Measurements from ENCODE around the gene NPR2. TPM values are rescaled to one million over a fixed set of nuclear protein-coding genes. Genes with fewer than 3 reads are reported as not detected.

The NPR2 gene
- total RNA-seq (2022; extraction: Qiagen RNA extraction; ENCODE audit: low read depth), result 3.2 to 7.5 TPM (median 6.1 TPM) in 5 replicates

DNA sequence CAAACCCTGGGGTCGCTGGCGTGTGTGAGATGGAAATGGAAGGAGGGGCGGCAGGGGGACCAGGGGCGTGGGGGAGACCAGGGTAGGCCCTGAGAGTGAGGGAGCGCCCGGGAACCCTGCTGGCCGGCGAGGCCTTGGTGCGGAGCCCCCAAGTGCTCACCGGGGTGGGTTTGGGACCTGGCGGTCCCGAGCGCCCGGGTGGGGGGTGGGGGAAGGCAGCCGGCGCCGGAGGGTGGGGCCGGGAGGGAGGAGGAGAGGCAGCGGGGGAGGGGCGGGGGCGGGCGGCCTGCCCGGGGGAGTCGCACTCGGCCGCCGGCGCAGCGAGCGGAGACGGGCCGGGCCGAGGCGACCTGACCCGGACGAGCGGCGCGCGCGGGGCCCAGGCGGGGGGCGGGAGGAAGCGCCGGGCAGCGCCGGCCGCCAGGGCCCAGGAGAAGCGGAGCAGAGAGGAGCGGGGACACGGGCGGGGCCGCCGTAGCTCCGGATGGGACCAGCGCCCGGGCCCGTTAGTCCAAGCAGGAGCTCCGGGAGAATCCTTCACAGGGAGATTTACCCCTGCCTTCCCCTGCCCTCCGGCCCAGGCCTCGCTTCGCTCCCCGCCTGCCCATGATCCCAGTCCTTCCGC is at the start of gene NPR2:
Gene NPR2, plus strand, starts transcription at position 295 of the 625 bp plus-strand sequence. CDS start 818 bp downstream, outside the sequence.

DNA sequence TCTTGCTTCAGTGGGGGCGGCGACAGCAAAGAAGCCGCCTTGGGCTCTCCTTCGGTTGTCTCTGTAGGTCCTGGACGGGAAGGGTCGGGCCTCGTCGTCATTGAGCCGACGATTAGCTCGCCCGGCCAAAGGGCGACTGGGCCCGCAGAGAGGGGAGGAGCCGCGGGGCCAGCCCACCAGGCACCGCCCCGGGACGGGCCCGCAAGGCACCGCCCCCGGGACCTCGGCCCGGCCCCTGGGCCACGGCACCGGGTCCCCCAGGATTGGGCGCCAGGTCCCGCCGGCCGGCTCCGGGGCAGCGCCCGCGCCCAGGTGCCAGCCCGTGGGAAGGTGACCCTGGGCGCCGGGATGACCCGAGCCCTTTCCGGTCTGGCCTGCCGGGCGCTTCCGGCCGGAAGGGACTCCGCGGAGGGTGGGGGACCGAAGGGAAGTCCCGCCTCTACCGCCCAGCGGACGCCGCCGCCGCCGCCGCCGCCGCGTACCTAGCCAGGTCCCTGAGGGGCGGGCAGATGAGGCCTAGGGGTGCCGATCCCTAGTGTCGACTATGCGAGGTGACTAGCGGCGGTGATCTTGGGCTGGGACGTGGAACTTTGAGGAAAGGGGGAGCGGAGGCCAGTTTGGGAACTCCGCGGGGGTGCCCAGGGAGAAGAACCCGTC is 42.4 kb upstream of the NPR2 start, which contains the start of the genes GBA2 and RGP1:
Gene GBA2, minus strand, starts transcription at position 371 of the 657 bp plus-strand sequence. CDS start 524 bp downstream, outside the sequence.
Gene RGP1, plus strand, starts transcription at position 430 of the 657 bp plus-strand sequence. CDS start 469 bp downstream, outside the sequence.

DNA sequence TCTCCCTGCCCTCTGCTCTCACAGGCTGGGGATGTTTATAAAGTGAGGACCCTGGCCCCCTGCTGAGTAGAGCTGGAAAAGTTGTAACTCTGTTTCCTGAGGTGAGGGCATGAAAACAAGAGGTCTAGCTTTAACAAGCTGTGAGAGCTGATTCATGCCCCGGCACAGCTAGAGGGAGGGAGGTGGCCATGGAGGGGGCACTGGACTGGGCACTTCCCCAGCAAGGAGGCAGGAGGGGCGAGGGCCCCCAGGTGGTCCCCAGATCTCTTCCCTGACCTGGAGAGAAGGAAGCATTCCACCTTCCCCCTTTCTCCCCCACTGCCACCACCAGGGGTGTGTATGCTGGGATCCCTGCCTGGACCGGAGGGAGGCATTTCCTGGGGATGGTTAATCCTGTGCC is 37.1 kb upstream of the NPR2 start, which contains the start of gene MSMP:
Gene MSMP, minus strand, starts transcription at position 13 of the 400 bp plus-strand sequence. CDS start 147 bp downstream, outside the sequence.

DNA sequence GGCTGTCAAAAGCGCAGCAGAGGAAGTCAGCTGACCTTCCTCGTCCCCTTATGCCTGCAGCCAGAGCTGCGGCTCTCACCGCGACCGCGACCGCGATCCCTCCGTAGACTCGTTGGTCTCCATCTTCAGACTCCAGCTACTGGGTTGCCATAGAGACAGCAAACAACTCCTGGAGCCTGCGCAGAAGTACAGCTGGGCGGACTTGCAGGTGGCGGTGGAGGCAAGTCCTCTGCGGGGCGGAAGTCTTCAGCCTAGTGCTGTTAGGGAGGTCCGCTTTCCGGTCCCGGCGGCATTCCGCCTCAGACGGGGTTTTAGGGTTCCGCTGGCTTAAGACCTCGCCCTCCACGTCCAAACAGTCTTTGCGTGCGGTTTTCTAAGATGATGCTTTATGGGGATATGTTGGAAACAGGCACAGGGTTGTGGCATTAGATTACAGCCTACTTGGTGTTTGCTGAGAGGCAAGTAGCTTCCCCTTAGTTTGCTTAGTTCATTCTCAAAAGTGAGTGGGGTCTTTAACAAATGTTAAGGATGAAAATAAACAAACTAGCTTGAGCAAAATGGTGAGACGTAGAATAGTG is 20.7 kb downstream of the NPR2 start, which contains the start of gene SPAG8:
Gene SPAG8, minus strand, starts transcription at position 238 of the 578 bp plus-strand sequence. Its CDS starts 115 bp downstream, at position 123.

GRCh38 chr9:35814841-35815543 is 23.6 kb downstream of the NPR2 start, which contains the start of gene HINT2:
Gene HINT2, minus strand, starts transcription at chr9:35815042. Its CDS starts 63 bp downstream, at chr9:35814979.

GRCh38 chr9:35828716-35829083 is 37.3 kb downstream of the NPR2 start, which contains the start of gene FAM221B:
Gene FAM221B, minus strand, starts transcription at chr9:35828732. Its CDS starts 2,571 bp downstream, at chr9:35826161.

DNA sequence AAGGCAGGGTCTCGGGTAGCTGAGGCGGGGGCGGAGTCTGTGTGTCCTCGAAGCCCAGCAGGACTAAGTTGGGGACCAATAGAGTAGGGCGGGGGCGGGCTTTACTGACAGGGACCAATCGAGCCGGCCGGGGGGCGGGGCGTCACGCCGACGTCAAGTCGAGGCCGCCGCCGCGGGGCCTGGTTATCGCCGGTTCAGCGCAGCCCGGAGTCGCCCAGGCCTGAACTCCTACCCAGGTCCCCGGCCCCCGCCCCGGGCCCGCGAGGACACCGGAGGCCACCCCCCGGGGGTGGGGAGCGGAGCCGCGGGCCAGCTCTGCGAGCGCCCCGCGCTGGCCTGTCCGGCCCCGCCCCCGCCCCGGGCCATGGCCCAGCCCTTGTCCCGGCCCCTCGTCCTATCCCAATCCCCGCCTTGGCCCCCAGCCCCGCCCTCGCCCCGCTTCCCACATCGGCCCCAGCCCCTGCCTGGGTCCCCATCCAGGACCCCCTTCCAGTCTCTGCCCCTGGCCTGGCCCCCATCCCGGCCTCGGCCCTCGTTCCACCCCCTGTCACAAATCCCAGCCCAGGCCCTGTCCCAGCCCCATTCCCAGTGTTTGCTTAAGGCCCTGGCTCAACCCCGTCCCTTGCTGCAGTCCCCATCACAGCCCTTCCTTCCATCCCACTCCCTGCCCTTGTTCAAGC is 37.8 kb downstream of the NPR2 start, which contains the start of gene TMEM8B:
Gene TMEM8B, plus strand, starts transcription at position 145 of the 680 bp plus-strand sequence. Its CDS starts 220 bp downstream, at position 365.

Other genes with a start within 250 kb of the NPR2 start
- 22.7 to 34.4 TPM (median 30.2 TPM) in 5 replicates for gene TESK1, start 186.3 kb upstream of the NPR2 start, total RNA-seq (2022; extraction: Qiagen RNA extraction; ENCODE audit: low read depth)
- 0.11 to 0.41 TPM (median 0.18 TPM) in 4 of 5 replicates, not detected in the other for gene CD72, start 173.2 kb upstream of the NPR2 start, total RNA-seq (2022; extraction: Qiagen RNA extraction; ENCODE audit: low read depth)
- gene SIT1, start 140.7 kb upstream of the NPR2 start, total RNA-seq (2022; extraction: Qiagen RNA extraction; ENCODE audit: low read depth), result not detected in 5 replicates
- 7.2 to 17.6 TPM (median 8.8 TPM) in 3 of 5 replicates, not detected in the others for gene RMRP, start 133.6 kb upstream of the NPR2 start, total RNA-seq (2022; extraction: Qiagen RNA extraction; ENCODE audit: low read depth)
- gene CCDC107, start 133.3 kb upstream of the NPR2 start, total RNA-seq (2022; extraction: Qiagen RNA extraction; ENCODE audit: low read depth), result 19.3 to 29.9 TPM (median 27.5 TPM) in 5 replicates
- 14.7 to 19.5 TPM (median 18.0 TPM) in 5 replicates for gene ARHGEF39, start 126.4 kb upstream of the NPR2 start, total RNA-seq (2022; extraction: Qiagen RNA extraction; ENCODE audit: low read depth)
- gene CA9, start 117.7 kb upstream of the NPR2 start, total RNA-seq (2022; extraction: Qiagen RNA extraction; ENCODE audit: low read depth), result 3.0 to 7.1 TPM (median 6.1 TPM) in 5 replicates
- 628 to 733 TPM (median 691 TPM) in 5 replicates for gene TPM2, start 101.7 kb upstream of the NPR2 start, total RNA-seq (2022; extraction: Qiagen RNA extraction; ENCODE audit: low read depth)
- 89.5 to 138 TPM (median 130 TPM) in 5 replicates for gene TLN1, start 59.4 kb upstream of the NPR2 start, total RNA-seq (2022; extraction: Qiagen RNA extraction; ENCODE audit: low read depth)
- 55.1 to 65.3 TPM (median 58.7 TPM) in 5 replicates for gene CREB3, start 58.9 kb upstream of the NPR2 start, total RNA-seq (2022; extraction: Qiagen RNA extraction; ENCODE audit: low read depth)
- 22.0 to 42.9 TPM (median 33.7 TPM) in 5 replicates for gene GBA2, start 42.4 kb upstream of the NPR2 start, total RNA-seq (2022; extraction: Qiagen RNA extraction; ENCODE audit: low read depth)
- 11.3 to 19.1 TPM (median 16.9 TPM) in 5 replicates for gene RGP1, start 42.3 kb upstream of the NPR2 start, total RNA-seq (2022; extraction: Qiagen RNA extraction; ENCODE audit: low read depth)
- gene MSMP, start 37.3 kb upstream of the NPR2 start, total RNA-seq (2022; extraction: Qiagen RNA extraction; ENCODE audit: low read depth), result 0.62 TPM in 1 of 5 replicates, not detected in the others
- gene SPAG8, start 20.7 kb downstream of the NPR2 start, total RNA-seq (2022; extraction: Qiagen RNA extraction; ENCODE audit: low read depth), result 0.32 to 0.72 TPM (median 0.56 TPM) in 4 of 5 replicates, not detected in the other
- 58.4 to 99.6 TPM (median 93.8 TPM) in 5 replicates for gene HINT2, start 23.5 kb downstream of the NPR2 start, total RNA-seq (2022; extraction: Qiagen RNA extraction; ENCODE audit: low read depth)
- gene FAM221B, start 37.1 kb downstream of the NPR2 start, total RNA-seq (2022; extraction: Qiagen RNA extraction; ENCODE audit: low read depth), result not detected in 5 replicates
- 1.8 to 4.3 TPM (median 3.1 TPM) in 5 replicates for gene TMEM8B, start 37.6 kb downstream of the NPR2 start, total RNA-seq (2022; extraction: Qiagen RNA extraction; ENCODE audit: low read depth)
- gene OR13J1, start 78.8 kb downstream of the NPR2 start, total RNA-seq (2022; extraction: Qiagen RNA extraction; ENCODE audit: low read depth), result not detected in 5 replicates
- 0.18 to 0.61 TPM (median 0.26 TPM) in 4 of 5 replicates, not detected in the other for gene HRCT1, start 114.6 kb downstream of the NPR2 start, total RNA-seq (2022; extraction: Qiagen RNA extraction; ENCODE audit: low read depth)
- 0.15 to 0.16 TPM in 2 of 5 replicates, not detected in the others for gene SPAAR, start 117.9 kb downstream of the NPR2 start, total RNA-seq (2022; extraction: Qiagen RNA extraction; ENCODE audit: low read depth)
- not detected in 5 replicates for gene OR2S2, start 166.6 kb downstream of the NPR2 start, total RNA-seq (2022; extraction: Qiagen RNA extraction; ENCODE audit: low read depth)
- 3.7 to 6.9 TPM (median 6.4 TPM) in 5 replicates for gene RECK, start 245.3 kb downstream of the NPR2 start, total RNA-seq (2022; extraction: Qiagen RNA extraction; ENCODE audit: low read depth)

All from A549 treated with ZK216348 at 1 μM for 4 hours (cell line).